Thyroid gland (tissue), 4 donors: ENCODE measurements around the gene KIAA1755. TPM values are rescaled to one million over a fixed set of nuclear protein-coding genes. Genes with fewer than 3 reads are reported as not detected.

Experiments
- DNase-seq, 2 donors: peaks; one replicate each; pipeline ENCODE4 v3.0.0-alpha.2; 2019
- H3K27ac ChIP-seq, 3 donors: fragments of 200-600 bp; sonication (generic); 1 replicate in 2 of 3; 2 replicates in 1 of 3; pipeline ENCODE4 v1.5.1; 2016 to 2019; ENCODE audit warnings: mild to moderate bottlenecking in 1 of 3, moderate library complexity in 1 of 3
- H3K27me3 ChIP-seq: fragments of 200-600 bp; sonication (generic); one replicate; pipeline ENCODE4 v1.5.1; 2019
- H3K36me3 ChIP-seq, 2 donors: fragments of 200-600 bp; sonication (generic); one replicate each; pipeline ENCODE4 v1.5.1; 2016 to 2019
- H3K4me1 ChIP-seq, 2 donors: fragments of 200-600 bp; sonication (generic); one replicate each; pipeline ENCODE4 v1.5.1; 2017 to 2019
- H3K4me3 ChIP-seq, 3 donors: fragments of 200-600 bp; sonication (generic); replicated peaks in 1 of 3; 1 replicate in 2 of 3; 2 replicates in 1 of 3; pipeline ENCODE4 v1.5.1; 2016; ENCODE audit warnings: mild to moderate bottlenecking in 1 of 3
- H3K9me3 ChIP-seq: fragments of 200-600 bp; sonication (generic); one replicate; pipeline ENCODE4 v1.5.1; 2017
- POLR2A ChIP-seq, 2 donors: fragments of 450-650 bp; IDR thresholded peaks; one replicate each; pipeline ENCODE4 v1.6.1; 2017; ENCODE audit warnings: antibody characterized with exemption in 2 of 2, mild to moderate bottlenecking in 2 of 2, moderate library complexity in 1 of 2
- WGBS, 2 donors: methylation state at CpG; one replicate each; pipeline ENCODE4 v1.1.5; 2017; 5-methylcytosine and 5-hydroxymethylcytosine counted together
- intact Hi-C: fragments of 100-400 bp; cut with DNase I; formaldehyde crosslinking; loops from one replicate; pipeline ENCODE4 v1.15.1; 2023
- total RNA-seq, 4 donors: library from RNA; depleted of rRNA; stranded (reverse); fragments of >200 nt; gene quantifications; one replicate each; pipeline ENCODE4 v1.2.3, GENCODE V29; 2016
- TF ChIP-seq, protein P1 (sequence below), 6 experiments: fragments of 200-600 bp in 3 of 6; fragments of 450-650 bp in 3 of 6; sonication (generic) in 3 of 6; IDR thresholded peaks; one replicate each; pipeline ENCODE4 v1.5.1; 2016 to 2019; ENCODE audit warnings: antibody characterized with exemption in 6 of 6, mild to moderate bottlenecking in 2 of 6, inconsistent platforms in 1 of 6, moderate library complexity in 1 of 6

KIAA1755 gene
- total RNA-seq, 4 donors from 2014 or later: 1.0 to 5.5 (median 1.7) TPM

DNA sequence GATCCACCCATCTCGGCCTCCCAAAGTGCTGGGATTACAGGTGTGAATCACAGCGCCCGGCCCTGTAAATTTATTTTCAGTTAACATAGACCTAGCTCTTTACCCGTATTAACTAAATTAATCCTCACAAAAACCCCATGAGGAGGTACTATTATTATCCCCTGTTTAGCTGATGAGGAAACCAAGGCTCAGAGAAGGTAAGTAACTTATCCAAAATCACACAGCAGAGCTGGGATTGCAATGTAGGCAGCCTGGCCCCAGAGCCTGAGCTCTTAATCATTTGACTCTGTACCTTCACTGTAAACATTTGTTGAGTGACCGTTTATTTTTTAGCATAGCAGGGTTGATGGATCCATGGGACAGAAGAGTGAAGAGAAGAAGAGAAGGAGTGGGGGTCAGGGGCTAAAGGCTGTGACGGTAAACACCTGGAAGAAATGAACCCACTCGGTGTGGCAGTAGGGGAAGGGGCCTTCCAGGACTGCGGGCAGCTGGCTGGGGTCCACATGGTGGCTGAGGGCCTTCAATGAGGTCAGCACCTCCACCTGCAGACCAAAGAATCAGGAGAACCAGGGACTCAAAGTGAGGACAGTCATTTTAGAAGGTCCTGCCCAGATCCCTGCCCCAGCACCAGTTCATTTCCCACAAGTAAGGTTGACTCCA lies 35.2 kb downstream of the KIAA1755 start:
- intact Hi-C loops: loop anchor here (5.0 kb wide), 1 partner anchor 663 kb away; no protein-coding TSS in a partner anchor
- TF ChIP-seq, protein P1, sequence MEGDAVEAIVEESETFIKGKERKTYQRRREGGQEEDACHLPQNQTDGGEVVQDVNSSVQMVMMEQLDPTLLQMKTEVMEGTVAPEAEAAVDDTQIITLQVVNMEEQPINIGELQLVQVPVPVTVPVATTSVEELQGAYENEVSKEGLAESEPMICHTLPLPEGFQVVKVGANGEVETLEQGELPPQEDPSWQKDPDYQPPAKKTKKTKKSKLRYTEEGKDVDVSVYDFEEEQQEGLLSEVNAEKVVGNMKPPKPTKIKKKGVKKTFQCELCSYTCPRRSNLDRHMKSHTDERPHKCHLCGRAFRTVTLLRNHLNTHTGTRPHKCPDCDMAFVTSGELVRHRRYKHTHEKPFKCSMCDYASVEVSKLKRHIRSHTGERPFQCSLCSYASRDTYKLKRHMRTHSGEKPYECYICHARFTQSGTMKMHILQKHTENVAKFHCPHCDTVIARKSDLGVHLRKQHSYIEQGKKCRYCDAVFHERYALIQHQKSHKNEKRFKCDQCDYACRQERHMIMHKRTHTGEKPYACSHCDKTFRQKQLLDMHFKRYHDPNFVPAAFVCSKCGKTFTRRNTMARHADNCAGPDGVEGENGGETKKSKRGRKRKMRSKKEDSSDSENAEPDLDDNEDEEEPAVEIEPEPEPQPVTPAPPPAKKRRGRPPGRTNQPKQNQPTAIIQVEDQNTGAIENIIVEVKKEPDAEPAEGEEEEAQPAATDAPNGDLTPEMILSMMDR (IDR thresholded peaks at IDR 0.05): no peak
- TF ChIP-seq POLR2A (IDR thresholded peaks at IDR 0.05): no peak
- H3K27ac ChIP-seq: no peak overlapping the region
- 89 to 91% methylated on average over 8 of the region's 8 CpGs for WGBS, 2 donors
- H3K36me3 ChIP-seq: no peaks in the 10 kb centered on the region
- H3K27me3 ChIP-seq: no peaks in the 10 kb centered on the region
- H3K4me3 ChIP-seq: no peak overlapping the region
- H3K4me1 ChIP-seq: peaks cover 0 to 3% of the 10 kb centered on the region in 2 donors
- no peaks in the 10 kb centered on the region for H3K9me3 ChIP-seq
- DNase-seq: no peak

- Histone ChIP-seq H3K4me3 (no peak overlapping the region), H3K27ac (no peak overlapping the region), H3K36me3 (no peaks in the 10 kb centered on the region), H3K4me1 (peaks cover 0 to 3% of the 10 kb centered on the region in 2 donors), H3K27me3 (no peaks in the 10 kb centered on the region), H3K9me3 (no peaks in the 10 kb centered on the region)
- 88% methylated on average over 10 of the region's 10 CpGs for WGBS, 2 donors
- TF ChIP-seq, protein P1 (IDR thresholded peaks at IDR 0.05): no peak
- no peak for TF ChIP-seq POLR2A (IDR thresholded peaks at IDR 0.05)
- DNase-seq: no peak
- intact Hi-C loops: no loop called here
Observed at GRCh38 chr20:38224531-38224930, 36.0 kb downstream of the KIAA1755 start.

GRCh38 chr20:38223743-38224100 lies 36.8 kb downstream of the KIAA1755 start:
- H3K27ac ChIP-seq: no peak overlapping the region
- H3K4me3 ChIP-seq: no peak overlapping the region
- DNase-seq: no peak
- peaks cover 0 to 3% of the 10 kb centered on the region in 2 donors for H3K4me1 ChIP-seq
- TF ChIP-seq POLR2A (IDR thresholded peaks at IDR 0.05): no peak
- TF ChIP-seq, protein P1 (IDR thresholded peaks at IDR 0.05): no peak
- no peaks in the 10 kb centered on the region for H3K27me3 ChIP-seq
- no peaks in the 10 kb centered on the region for H3K36me3 ChIP-seq
- WGBS, 2 donors: 78 to 93% methylated on average over 3 of the region's 3 CpGs
- H3K9me3 ChIP-seq: no peaks in the 10 kb centered on the region
- intact Hi-C loops: loop anchor here (2.0 kb wide), 1 partner anchor 167 kb away; no protein-coding TSS in a partner anchor

GRCh38 chr20:38222923-38223742 lies 37.4 kb downstream of the KIAA1755 start:
- 63 to 69% methylated on average over 7 of the region's 7 CpGs for WGBS, 2 donors
- DNase-seq: no peak
- H3K27ac ChIP-seq: no peak overlapping the region
- no peak overlapping the region for H3K4me3 ChIP-seq
- H3K4me1 ChIP-seq: peaks cover 0 to 3% of the 10 kb centered on the region in 2 donors
- intact Hi-C loops: loop anchor here (2.0 kb wide), 1 partner anchor 166 kb away; no protein-coding TSS in a partner anchor
- no peak for TF ChIP-seq POLR2A (IDR thresholded peaks at IDR 0.05)
- TF ChIP-seq, protein P1 (IDR thresholded peaks at IDR 0.05): peak in 1 of 6 experiments; percentile 7
- H3K27me3 ChIP-seq: no peaks in the 10 kb centered on the region
- H3K9me3 ChIP-seq: no peaks in the 10 kb centered on the region
- no peaks in the 10 kb centered on the region for H3K36me3 ChIP-seq
